Activated CD8-positive, alpha-beta T cell treated with anti-CD3 and anti-CD28 coated beads, Interleukin-2, amount 10 ng/mL, durations not matched to agents 7 days and 5 days (primary cell): ENCODE results near the gene MIA2. TPM values are rescaled to one million over a fixed set of nuclear protein-coding genes. Genes with fewer than 3 reads are reported as not detected.

Experiments used
- ATAC-seq: fragments of 150-1000 bp; cut with Tn5 transposase; one replicate; pipeline ENCODE4 v1.10.0; 2021; ENCODE audit warnings: moderate library complexity
- CTCF ChIA-PET: fragments of 350-600 bp; sonication (Branson Sonifier 250); formaldehyde crosslinking; loops from one replicate; lab custom pipeline; 2021; ENCODE audit warnings: antibody characterized with exemption; lab: Charles Lee
- POLR2A ChIA-PET: fragments of 350-600 bp; sonication (Branson Sonifier 250); formaldehyde crosslinking; loops from one replicate; lab custom pipeline; 2021; ENCODE audit warnings: antibody characterized with exemption; lab: Charles Lee
- DNase-seq: peaks from one replicate; pipeline ENCODE4 v3.0.0-alpha.2; 2020
- H3K27ac Mint-ChIP-seq: one replicate; pipeline ENCODE4 v1.8.0; 2021; ENCODE audit warnings: mild to moderate bottlenecking, mixed read lengths
- H3K27me3 Mint-ChIP-seq: one replicate; pipeline ENCODE4 v1.8.0; 2021; ENCODE audit warnings: low read depth, mixed read lengths
- H3K36me3 Mint-ChIP-seq: one replicate; pipeline ENCODE4 v1.8.0; 2021; ENCODE audit warnings: low read depth, mixed read lengths
- H3K4me1 Mint-ChIP-seq: one replicate; pipeline ENCODE4 v1.8.0; 2021; ENCODE audit warnings: low read depth, mixed read lengths
- H3K4me3 Mint-ChIP-seq: one replicate; pipeline ENCODE4 v1.8.0; 2021; ENCODE audit warnings: mild to moderate bottlenecking, mixed read lengths
- H3K9me3 Mint-ChIP-seq: one replicate; pipeline ENCODE4 v1.8.0; 2022; ENCODE audit warnings: mixed read lengths; ENCODE audit not compliant: insufficient read depth
- total RNA-seq, 2 experiments: library from RNA; stranded (reverse); gene quantifications; one replicate each; pipeline ENCODE4 v1.2.3, GENCODE V29; 2021

The MIA2 gene
- total RNA-seq, 2 experiments from 2014 or later: 18.6 to 21.2 TPM

DNA sequence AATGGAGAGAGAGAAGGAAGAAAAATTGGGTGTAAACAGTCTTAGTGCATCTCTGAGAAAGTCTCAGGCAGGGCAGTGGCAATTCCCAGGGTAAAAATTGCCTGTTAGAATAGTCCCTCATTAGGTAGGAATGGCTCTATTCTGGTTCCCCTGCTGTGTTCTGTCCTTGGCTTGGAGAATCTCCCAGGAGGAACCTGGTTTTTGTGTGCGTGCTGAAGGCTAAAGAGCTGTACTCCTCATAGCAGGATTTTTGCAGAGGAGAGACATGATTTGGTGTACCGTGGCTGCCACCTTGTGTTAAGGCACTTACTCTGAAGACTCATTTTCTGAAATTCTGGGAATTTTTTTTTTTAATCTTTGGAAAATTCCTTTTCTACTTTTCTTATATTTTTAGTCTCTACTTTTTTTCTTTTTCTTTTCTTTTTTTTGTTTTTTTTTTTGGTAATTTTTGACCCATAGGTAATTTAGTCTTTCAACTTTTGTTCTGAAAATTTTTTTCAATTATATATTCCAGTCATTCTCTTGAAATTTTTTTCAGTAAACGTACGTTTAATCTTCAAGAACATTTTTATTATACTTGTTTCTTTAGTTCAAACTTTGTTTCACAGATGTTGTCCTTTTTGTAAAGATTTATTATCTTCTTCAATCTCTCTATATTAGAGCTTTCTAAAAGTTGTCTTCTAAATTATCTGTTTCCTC is 134.7 kb downstream of the MIA2 start:
- H3K27ac Mint-ChIP-seq: no peak overlapping the region
- ATAC-seq (no peak), DNase-seq (peak; percentile 63)
- CTCF ChIA-PET: interaction anchor here (1.0 to 4.2 kb wide), 4 partner anchors 14 to 254 kb away, joined by 3 to 24 read pairs (median 4); partner anchors contain the start of gene GEMIN2
- H3K27me3 Mint-ChIP-seq: no peaks in the 10 kb centered on the region
- peaks cover 29% of the 10 kb centered on the region for H3K36me3 Mint-ChIP-seq
- no peaks in the 10 kb centered on the region for H3K4me1 Mint-ChIP-seq
- H3K9me3 Mint-ChIP-seq: peaks cover 18% of the 10 kb centered on the region
- POLR2A ChIA-PET: interaction anchor here (0.6 kb wide), 2 partner anchors 136 to 264 kb away, joined by 3 to 4 read pairs; no protein-coding TSS in a partner anchor
- no peak overlapping the region for H3K4me3 Mint-ChIP-seq

DNA sequence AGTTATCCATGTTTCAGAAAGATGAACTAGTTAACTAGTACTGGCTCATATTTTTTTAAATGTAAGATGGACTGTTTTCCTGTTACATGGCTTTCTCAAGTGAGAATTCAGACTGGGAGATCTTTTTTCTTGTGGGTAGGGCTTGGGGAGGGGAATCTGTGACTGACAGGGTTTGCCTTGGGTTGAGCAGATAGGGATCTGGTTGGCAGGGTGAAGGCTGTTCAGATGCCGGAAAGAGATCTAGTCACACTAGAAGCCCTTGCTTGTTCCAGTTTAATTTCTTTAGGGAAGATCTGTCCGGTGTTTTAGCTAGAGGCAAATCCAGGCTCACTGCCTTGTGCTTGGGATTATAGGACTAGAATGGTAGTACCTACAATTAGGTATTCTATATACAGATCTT is 135.3 kb downstream of the MIA2 start:
- Mint-ChIP-seq H3K36me3 (peaks cover 23% of the 10 kb centered on the region), H3K27ac (no peak overlapping the region)

DNA sequence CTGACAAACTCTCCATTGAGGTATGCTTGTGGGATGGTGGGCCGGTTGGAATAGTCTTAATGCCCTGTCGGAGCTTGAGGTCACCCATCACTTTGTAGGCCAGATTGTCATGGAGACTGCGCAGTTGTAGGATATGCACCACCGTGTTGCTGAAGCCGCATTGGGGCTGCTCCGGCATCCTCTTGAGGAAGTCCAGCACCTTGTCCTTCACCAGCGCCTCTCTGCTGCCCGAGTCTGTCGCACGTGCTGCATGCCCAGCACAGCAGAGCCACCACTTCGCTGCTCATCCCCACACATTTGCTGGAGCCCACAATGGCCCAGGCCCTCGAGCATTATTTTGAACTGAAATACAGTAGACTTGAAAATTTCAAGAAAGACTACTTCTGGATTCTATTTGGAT is 136.7 kb downstream of the MIA2 start:
- Mint-ChIP-seq H3K36me3 (peaks cover 11% of the 10 kb centered on the region), H3K4me1 (no peaks in the 10 kb centered on the region), H3K9me3 (peaks cover 3% of the 10 kb centered on the region), H3K27ac (no peak overlapping the region), H3K4me3 (no peak overlapping the region), H3K27me3 (no peaks in the 10 kb centered on the region)
- no peak for DNase-seq
- ATAC-seq: no peak
- ChIA-PET POLR2A (no interaction called here), CTCF (interaction anchor here (0.7 to 1.4 kb wide), 2 partner anchors 139 to 141 kb away, joined by 3 to 4 read pairs; no protein-coding TSS in a partner anchor)

More for the DNA sequence above, 135.3 kb downstream of the MIA2 start:
- POLR2A ChIA-PET: interaction anchor here (0.6 kb wide), 1 partner anchor 265 kb away, joined by 3 read pairs; no protein-coding TSS in a partner anchor
- H3K9me3 Mint-ChIP-seq: peaks cover 12% of the 10 kb centered on the region
- ATAC-seq: no peak
- H3K27me3 Mint-ChIP-seq: no peaks in the 10 kb centered on the region
- no peaks in the 10 kb centered on the region for H3K4me1 Mint-ChIP-seq
- DNase-seq: no peak
- CTCF ChIA-PET: interaction anchor here (0.9 to 4.2 kb wide), 5 partner anchors 13 to 255 kb away, joined by 3 to 24 read pairs (median 4); partner anchors contain the start of gene GEMIN2
- H3K4me3 Mint-ChIP-seq: no peak overlapping the region

DNA sequence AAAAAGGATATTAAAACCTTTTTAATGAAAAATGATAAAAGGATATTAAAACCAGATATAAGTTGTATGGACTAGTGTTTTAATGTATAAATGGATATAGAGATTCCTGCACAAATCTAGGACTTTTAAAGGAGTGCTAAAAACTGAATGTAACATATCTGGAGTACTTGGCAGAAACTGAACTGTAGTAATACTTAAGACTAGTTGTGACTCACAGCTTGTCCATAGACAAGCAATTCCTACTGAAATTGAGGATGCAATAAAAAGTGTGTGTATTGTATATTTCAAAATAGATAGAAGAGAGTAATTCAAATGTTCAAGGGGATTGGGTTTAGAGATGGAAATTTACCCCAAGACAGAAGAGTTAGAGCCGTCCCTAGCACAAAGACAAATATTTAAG is 138.9 kb downstream of the MIA2 start:
- no peaks in the 10 kb centered on the region for H3K9me3 Mint-ChIP-seq
- no peak overlapping the region for H3K27ac Mint-ChIP-seq
- H3K27me3 Mint-ChIP-seq: no peaks in the 10 kb centered on the region
- DNase-seq (no peak), ATAC-seq (no peak)
- CTCF ChIA-PET: interaction anchor here (0.7 to 1.0 kb wide), 2 partner anchors 9 to 216 kb away, joined by 3 to 6 read pairs; no protein-coding TSS in a partner anchor
- POLR2A ChIA-PET: no interaction called here
- H3K36me3 Mint-ChIP-seq: no peaks in the 10 kb centered on the region
- peaks cover 8% of the 10 kb centered on the region for H3K4me1 Mint-ChIP-seq
- H3K4me3 Mint-ChIP-seq: no peak overlapping the region

DNA sequence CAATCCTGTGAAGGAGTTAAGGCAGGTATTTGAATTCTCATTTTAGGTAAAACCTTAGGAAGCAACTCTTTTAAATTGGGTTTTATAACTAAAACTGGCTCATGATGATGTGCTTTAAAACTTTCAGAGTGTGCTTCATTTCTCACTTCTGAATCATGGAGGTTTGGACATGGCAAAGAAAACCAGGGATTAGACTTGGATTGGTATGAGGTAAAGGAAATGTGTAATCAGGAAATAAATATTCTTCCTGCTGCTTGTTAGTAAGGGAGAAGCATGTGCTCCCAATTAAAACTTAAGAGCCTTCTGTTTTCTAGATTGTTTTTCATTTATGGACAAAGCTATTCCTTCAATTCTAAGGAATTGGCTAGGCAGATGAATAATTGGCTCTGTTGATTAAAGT is 141.1 kb downstream of the MIA2 start:
- Mint-ChIP-seq H3K36me3 (no peaks in the 10 kb centered on the region), H3K27ac (no peak overlapping the region), H3K9me3 (no peaks in the 10 kb centered on the region), H3K27me3 (no peaks in the 10 kb centered on the region), H3K4me3 (no peak overlapping the region), H3K4me1 (peaks cover 8% of the 10 kb centered on the region)
- POLR2A ChIA-PET: no interaction called here
- CTCF ChIA-PET: interaction anchor here (1.0 to 1.3 kb wide), 2 partner anchors 10 to 143 kb away, joined by 3 read pairs; no protein-coding TSS in a partner anchor
- no peak for DNase-seq
- ATAC-seq: no peak

DNA sequence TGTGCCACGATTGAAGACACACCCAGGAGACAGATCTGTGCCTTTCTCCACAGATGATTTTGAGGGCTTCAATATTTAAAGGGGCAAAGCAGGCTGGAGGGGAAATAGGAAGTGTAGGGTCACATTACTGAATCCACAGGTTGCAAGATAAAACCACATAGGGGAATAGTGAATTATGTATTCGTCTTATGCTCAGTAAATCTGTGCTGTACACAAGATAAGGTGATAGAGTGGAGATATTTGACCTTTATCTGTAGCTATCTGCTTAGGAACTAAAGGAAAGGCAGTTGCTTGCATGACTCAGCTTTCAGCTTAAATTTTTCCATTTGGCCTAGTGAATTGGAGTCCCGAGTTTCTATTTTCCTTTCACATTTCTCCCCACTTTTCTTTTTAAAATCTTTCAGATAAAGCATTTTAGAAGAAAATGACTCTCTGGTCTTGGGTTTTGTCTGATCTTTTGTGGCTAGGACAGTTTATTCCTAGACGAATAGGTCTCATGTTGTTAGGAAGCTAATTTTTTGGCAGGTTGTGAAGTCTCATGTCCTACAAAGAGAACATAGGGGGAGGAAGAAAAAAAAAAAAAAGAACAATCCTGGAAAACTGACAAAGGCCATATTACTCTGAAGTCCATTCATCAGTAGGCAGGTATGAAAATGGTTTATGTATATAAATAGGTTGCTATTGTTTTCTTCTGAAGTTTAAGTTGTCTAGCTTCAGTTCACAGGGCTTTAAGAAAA is 143.1 kb downstream of the MIA2 start:
- H3K27me3 Mint-ChIP-seq: no peaks in the 10 kb centered on the region
- no peak for DNase-seq
- no peaks in the 10 kb centered on the region for H3K9me3 Mint-ChIP-seq
- peaks cover 8% of the 10 kb centered on the region for H3K4me1 Mint-ChIP-seq
- ChIA-PET CTCF (interaction anchor here (1.4 to 1.5 kb wide), 2 partner anchors 144 to 146 kb away, joined by 3 to 5 read pairs; no protein-coding TSS in a partner anchor), POLR2A (no interaction called here)
- no peaks in the 10 kb centered on the region for H3K36me3 Mint-ChIP-seq
- H3K27ac Mint-ChIP-seq: no peak overlapping the region
- ATAC-seq: no peak
- no peak overlapping the region for H3K4me3 Mint-ChIP-seq

DNA sequence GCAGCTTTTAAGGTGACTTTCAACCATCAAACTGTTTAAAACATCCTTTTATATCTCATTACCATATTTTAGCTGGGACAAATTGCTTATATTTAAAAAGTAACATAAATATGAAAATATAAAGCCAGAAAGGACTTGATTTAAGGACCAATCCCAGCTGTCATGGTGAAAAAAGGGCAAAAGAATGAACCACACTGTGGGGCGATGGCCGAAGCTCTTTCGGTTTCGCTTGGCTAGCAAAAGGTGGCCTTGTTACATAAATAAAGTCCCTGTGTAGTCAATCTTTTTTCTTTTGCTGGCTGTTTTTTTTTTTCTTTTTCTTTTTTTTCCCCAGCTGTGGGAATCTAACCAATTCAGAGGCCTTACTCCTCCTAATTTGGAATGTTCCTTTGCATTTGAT is 147.7 kb downstream of the MIA2 start:
- no peaks in the 10 kb centered on the region for H3K9me3 Mint-ChIP-seq
- ChIA-PET CTCF (interaction anchor here (0.8 to 3.8 kb wide), 5 partner anchors 9 to 150 kb away, joined by 3 to 17 read pairs (median 6); no protein-coding TSS in a partner anchor), POLR2A (no interaction called here)
- no peak overlapping the region for H3K4me3 Mint-ChIP-seq
- H3K36me3 Mint-ChIP-seq: peaks cover 3% of the 10 kb centered on the region
- ATAC-seq (no peak), DNase-seq (no peak)
- H3K4me1 Mint-ChIP-seq: peaks cover 32% of the 10 kb centered on the region
- H3K27ac Mint-ChIP-seq: no peak overlapping the region
- no peaks in the 10 kb centered on the region for H3K27me3 Mint-ChIP-seq

DNA sequence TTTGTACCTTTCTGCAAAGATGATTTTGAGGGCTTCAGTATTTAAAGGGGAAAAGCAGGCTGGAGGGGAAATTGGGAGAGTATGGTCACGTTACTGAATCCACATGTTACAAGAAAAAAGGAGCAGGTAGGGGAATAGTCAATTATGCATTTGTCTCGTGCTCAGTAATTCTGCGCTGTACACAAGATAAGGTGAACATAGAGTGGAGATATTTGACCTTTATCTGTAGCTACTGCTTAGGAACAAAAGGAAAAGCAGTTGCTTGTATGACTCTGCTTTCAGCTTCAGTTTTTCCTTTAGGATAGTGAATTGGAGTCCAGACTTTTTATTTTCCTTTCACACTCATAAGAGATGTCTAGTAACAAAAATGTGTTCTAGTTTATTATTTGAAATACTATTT is 148.7 kb downstream of the MIA2 start:
- CTCF ChIA-PET: interaction anchor here (1.7 to 3.8 kb wide), 4 partner anchors 14 to 151 kb away, joined by 5 to 17 read pairs (median 12); no protein-coding TSS in a partner anchor
- no peaks in the 10 kb centered on the region for H3K27me3 Mint-ChIP-seq
- H3K4me1 Mint-ChIP-seq: peaks cover 25% of the 10 kb centered on the region
- H3K27ac Mint-ChIP-seq: no peak overlapping the region
- POLR2A ChIA-PET: no interaction called here
- H3K4me3 Mint-ChIP-seq: no peak overlapping the region
- no peaks in the 10 kb centered on the region for H3K9me3 Mint-ChIP-seq
- DNase-seq (no peak), ATAC-seq (no peak)
- H3K36me3 Mint-ChIP-seq: peaks cover 3% of the 10 kb centered on the region

DNA sequence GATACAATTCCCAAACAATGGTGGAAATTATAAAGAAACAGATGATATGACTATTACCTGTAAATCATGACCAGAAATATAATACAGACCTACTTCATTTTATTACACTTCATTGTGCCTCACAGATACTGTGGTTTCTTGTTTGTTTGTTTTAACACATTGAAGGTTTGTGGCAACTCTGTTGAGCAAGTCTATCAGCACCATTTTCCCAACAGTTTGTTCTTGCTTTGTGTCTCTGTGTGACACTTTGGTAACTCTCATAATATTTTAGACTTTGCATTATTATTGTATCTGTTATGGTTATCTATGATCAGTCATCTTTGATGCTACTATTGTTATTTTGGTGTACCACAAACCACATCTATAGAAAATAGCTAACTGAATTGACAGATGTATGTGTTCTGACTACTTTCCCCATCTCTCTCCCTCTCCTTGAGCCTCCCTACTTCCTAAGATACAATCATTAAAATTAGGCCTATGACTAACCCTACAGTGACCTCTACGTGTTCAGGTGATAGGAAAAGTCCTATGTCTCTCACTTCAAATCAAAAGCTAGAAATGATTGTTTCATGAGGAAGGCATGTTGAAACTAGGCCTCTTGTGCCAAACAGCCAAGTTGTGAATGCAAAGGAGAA is 149.4 kb downstream of the MIA2 start:
- ATAC-seq: peak; percentile 61
- H3K9me3 Mint-ChIP-seq: no peaks in the 10 kb centered on the region
- H3K27me3 Mint-ChIP-seq: no peaks in the 10 kb centered on the region
- H3K4me3 Mint-ChIP-seq: no peak overlapping the region
- no peak for DNase-seq
- POLR2A ChIA-PET: interaction anchor here (1.7 kb wide), 1 partner anchor 49 kb away, joined by 15 read pairs; the partner anchor contains the start of gene FBXO33
- peaks cover 25% of the 10 kb centered on the region for H3K4me1 Mint-ChIP-seq
- CTCF ChIA-PET: interaction anchor here (1.7 to 3.8 kb wide), 4 partner anchors 14 to 151 kb away, joined by 5 to 17 read pairs (median 12); no protein-coding TSS in a partner anchor
- no peak overlapping the region for H3K27ac Mint-ChIP-seq
- H3K36me3 Mint-ChIP-seq: peaks cover 3% of the 10 kb centered on the region

DNA sequence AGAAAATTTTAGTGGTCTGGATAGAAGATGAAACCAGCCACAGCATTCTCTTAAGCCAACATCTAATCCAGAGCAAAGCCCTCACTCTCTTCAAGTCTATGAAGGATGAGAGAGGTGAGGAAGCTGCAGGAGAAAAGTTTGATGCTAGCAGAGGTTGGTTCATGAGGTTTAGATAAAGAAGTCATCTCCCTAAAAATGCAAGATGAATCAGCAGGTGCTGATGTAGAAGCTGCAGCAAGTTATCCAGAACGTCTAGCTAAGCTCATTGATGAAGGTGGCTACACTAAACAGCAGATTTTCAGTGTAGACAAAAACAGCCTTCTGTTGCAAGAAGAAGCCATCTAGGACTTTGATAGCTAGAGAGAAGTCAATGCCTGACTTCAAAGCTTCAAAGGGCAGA is 150.0 kb downstream of the MIA2 start:
- Mint-ChIP-seq H3K4me3 (no peak overlapping the region), H3K9me3 (no peaks in the 10 kb centered on the region), H3K27me3 (no peaks in the 10 kb centered on the region), H3K4me1 (peaks cover 25% of the 10 kb centered on the region), H3K36me3 (peaks cover 3% of the 10 kb centered on the region), H3K27ac (no peak overlapping the region)
- no peak for DNase-seq
- POLR2A ChIA-PET: interaction anchor here (1.7 kb wide), 1 partner anchor 48 kb away, joined by 15 read pairs; the partner anchor contains the start of gene FBXO33
- CTCF ChIA-PET: interaction anchor here (2.5 to 3.8 kb wide), 3 partner anchors 43 to 152 kb away, joined by 8 to 17 read pairs (median 15); no protein-coding TSS in a partner anchor
- ATAC-seq: no peak

DNA sequence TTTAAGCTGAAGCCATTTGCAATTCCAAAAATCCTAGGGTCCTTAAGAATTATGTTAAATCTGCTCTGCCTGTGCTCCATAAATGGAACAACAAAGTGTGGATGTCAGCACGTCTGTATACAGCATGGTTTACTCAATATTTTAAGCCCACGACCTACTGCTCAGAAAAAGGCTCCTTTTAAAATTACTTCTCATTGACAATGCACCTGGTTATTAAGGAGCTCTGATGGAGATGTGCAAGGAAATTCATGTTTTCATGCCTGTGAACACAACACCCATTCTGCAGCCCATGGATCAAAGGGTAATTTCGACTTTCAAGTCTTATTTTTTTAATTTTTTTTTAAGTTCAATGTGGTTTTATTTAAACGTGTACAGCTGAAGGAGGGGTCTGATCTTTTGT is 150.5 kb downstream of the MIA2 start:
- POLR2A ChIA-PET: interaction anchor here (1.7 kb wide), 1 partner anchor 48 kb away, joined by 15 read pairs; the partner anchor contains the start of gene FBXO33
- Mint-ChIP-seq H3K4me3 (no peak overlapping the region), H3K27me3 (no peaks in the 10 kb centered on the region), H3K9me3 (no peaks in the 10 kb centered on the region), H3K27ac (no peak overlapping the region), H3K4me1 (peaks cover 25% of the 10 kb centered on the region), H3K36me3 (peaks cover 3% of the 10 kb centered on the region)
- DNase-seq (no peak), ATAC-seq (no peak)
- CTCF ChIA-PET: interaction anchor here (2.5 to 3.8 kb wide), 3 partner anchors 42 to 152 kb away, joined by 8 to 17 read pairs (median 15); no protein-coding TSS in a partner anchor
